Activated naive CD4-positive, alpha-beta T cell treated with anti-CD3 and anti-CD28 coated beads, Interleukin-2, amount 50 U/mL, for 24 hours (primary cell): ENCODE data around the gene CD300LB.
"Not testable (repeated sequence)": the region's sequence is repeated elsewhere in the genome, so short reads cannot be mapped to it uniquely, and the experiment has no call there.

Experiments used
- H3K27ac Mint-ChIP-seq: one replicate; pipeline ENCODE4 v1.8.0; 2021; ENCODE audit warnings: mild to moderate bottlenecking, mixed read lengths
- H3K27me3 Mint-ChIP-seq: one replicate; pipeline ENCODE4 v1.8.0; 2021; ENCODE audit warnings: mixed read lengths
- H3K36me3 Mint-ChIP-seq: one replicate; pipeline ENCODE4 v1.8.0; 2021; ENCODE audit warnings: mixed read lengths
- H3K4me1 Mint-ChIP-seq: one replicate; pipeline ENCODE4 v1.8.0; 2021; ENCODE audit warnings: mixed read lengths
- H3K4me3 Mint-ChIP-seq: one replicate; pipeline ENCODE4 v1.8.0; 2021; ENCODE audit warnings: mild to moderate bottlenecking, mixed read lengths
- H3K9me3 Mint-ChIP-seq: one replicate; pipeline ENCODE4 v1.8.0; 2021; ENCODE audit warnings: mixed read lengths

The CD300LB gene

DNA sequence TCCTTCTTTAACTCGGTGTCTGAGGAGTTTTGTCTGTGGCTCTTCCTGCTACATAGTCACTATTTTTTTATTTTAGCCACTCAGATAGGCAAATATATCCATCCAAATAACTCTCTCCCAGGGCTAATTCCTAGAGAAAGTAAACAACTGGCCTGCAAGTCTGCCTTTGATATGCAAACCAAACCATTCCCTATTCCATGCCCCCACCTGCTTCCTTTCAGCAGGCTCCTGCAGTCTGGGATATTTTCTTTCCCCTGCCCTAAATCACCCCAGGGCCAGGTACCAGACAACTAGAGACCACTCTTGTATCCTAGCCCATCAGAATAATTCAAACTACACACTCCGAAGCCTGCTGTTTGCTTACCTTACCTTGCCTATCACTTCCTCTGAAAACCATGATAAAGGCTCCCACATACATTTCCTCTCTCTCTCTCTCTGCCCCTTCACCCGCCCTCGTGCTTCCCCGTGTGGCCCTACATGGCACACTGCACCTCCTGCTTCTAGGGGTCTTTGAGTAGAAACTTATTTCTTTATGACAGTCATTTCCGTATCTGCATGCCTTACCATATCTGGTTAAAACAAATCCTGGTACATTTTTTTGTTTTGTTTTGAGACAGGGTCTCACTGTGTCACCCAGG, 27.7 kb upstream of the CD300LB start:
- no peaks in the 10 kb centered on the region for H3K9me3 Mint-ChIP-seq
- no peaks in the 10 kb centered on the region for H3K27me3 Mint-ChIP-seq
- H3K27ac Mint-ChIP-seq, result no peak overlapping the region
- H3K4me3 Mint-ChIP-seq, result no peak overlapping the region
- no peaks in the 10 kb centered on the region for H3K36me3 Mint-ChIP-seq
- H3K4me1 Mint-ChIP-seq, result peaks cover 9% of the 10 kb centered on the region

DNA sequence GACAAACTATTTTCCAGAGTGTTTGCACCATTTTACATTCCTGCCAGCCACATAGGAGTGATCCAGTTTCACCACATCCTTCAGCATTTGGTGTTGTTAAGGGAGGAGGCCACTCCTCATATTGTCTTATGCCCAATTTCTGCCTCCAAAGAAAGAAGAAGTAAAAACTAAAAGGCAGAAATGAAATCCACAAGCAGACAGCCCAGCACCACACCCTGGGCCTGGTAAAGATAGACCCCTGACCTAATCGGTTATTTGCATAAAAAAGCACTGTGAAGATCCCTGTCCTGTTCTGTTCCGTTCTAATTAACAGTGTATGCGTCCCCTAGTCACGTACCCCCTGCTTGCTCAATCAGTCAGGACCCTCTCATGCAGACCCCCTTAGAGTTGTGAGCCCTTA, 27.1 kb upstream of the CD300LB start:
- H3K27ac Mint-ChIP-seq, H3K36me3 Mint-ChIP-seq, H3K4me3 Mint-ChIP-seq, H3K9me3 Mint-ChIP-seq, H3K27me3 Mint-ChIP-seq, H3K4me1 Mint-ChIP-seq: not testable (repeated sequence)

DNA sequence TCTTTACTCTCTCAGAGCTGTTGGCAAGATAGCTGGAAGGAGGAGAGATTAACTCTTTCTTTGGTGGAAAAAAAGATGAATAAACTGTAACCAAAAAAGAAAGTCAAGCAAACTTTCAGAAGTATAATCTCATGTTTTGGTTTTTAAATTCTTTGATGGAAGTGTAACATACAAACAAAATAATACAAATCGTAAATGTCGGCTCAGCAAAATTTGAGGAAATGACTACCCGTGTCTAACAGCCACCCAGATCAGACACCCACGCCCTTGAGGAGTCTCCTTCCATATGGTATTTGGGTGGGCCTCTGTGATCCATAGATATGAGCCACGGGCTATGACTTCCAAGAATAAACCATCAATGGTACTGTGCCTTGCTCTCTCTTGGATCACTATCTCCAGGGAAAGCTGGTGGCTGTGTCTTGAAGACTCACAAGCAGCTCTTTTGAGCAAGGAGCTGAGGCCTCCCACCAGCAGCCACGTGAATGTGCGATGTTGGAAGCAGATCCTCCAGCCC, 24.2 kb upstream of the CD300LB start:
- Mint-ChIP-seq H3K27ac (no peak overlapping the region), H3K27me3 (no peaks in the 10 kb centered on the region), H3K4me3 (no peak overlapping the region)

DNA sequence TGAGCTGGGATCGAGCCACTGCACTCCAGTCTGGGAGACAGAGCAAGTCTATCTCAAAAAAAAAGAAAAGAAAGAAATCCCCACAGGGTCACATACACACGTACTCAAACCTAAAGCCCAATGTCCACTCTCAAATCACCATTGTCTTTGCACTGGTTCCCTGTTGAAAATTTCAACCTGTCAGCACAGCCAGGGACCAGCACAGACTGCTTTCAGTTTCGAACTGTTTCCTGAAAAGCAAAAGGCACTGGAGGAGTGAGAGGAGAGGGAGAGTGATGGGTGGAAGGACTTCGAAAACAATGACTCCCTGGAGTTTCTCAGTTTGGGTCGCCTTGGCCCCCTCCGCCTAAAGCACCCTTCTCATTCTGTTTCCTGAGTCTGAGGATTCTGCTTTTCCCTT, 23.6 kb upstream of the CD300LB start:
- H3K27me3 Mint-ChIP-seq, result no peaks in the 10 kb centered on the region
- no peak overlapping the region for H3K27ac Mint-ChIP-seq
- H3K9me3 Mint-ChIP-seq, result no peaks in the 10 kb centered on the region
- H3K4me3 Mint-ChIP-seq, result no peak overlapping the region
- H3K4me1 Mint-ChIP-seq, result peaks cover 9% of the 10 kb centered on the region
- no peaks in the 10 kb centered on the region for H3K36me3 Mint-ChIP-seq

More for the DNA sequence above, 24.2 kb upstream of the CD300LB start:
- Mint-ChIP-seq H3K4me1 (peaks cover 9% of the 10 kb centered on the region), H3K9me3 (no peaks in the 10 kb centered on the region), H3K36me3 (no peaks in the 10 kb centered on the region)

DNA sequence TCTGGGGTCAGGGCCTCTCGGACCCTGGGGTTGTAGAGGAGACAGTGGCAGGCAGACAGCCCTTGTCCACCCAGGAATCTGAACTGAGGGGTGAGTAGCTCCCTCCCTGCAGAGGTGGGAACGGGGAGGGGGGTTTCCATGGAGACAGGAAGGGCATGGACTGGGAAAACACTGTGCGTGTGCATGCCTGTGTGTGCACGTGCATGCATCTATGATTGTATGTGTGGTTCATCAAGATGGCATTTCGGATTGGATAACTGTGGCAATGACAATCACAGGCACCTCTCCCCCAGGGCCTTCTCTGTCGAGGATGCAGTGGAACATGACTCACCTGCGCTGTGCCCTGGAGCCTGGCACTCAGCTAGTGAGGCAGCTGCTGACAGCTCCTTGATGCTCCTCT, 20.8 kb upstream of the CD300LB start:
- H3K27me3 Mint-ChIP-seq, result no peaks in the 10 kb centered on the region
- H3K36me3 Mint-ChIP-seq, result no peaks in the 10 kb centered on the region
- no peaks in the 10 kb centered on the region for H3K9me3 Mint-ChIP-seq
- H3K27ac Mint-ChIP-seq, result no peak overlapping the region
- no peak overlapping the region for H3K4me3 Mint-ChIP-seq
- H3K4me1 Mint-ChIP-seq, result no peaks in the 10 kb centered on the region

- H3K36me3 Mint-ChIP-seq, result no peaks in the 10 kb centered on the region
- no peak overlapping the region for H3K27ac Mint-ChIP-seq
- H3K27me3 Mint-ChIP-seq, result no peaks in the 10 kb centered on the region
- H3K9me3 Mint-ChIP-seq, result no peaks in the 10 kb centered on the region
- H3K4me1 Mint-ChIP-seq, result no peaks in the 10 kb centered on the region
- H3K4me3 Mint-ChIP-seq, result no peak overlapping the region
Measured at GRCh38 chr17:74550602-74551001, 19.3 kb upstream of the CD300LB start.

DNA sequence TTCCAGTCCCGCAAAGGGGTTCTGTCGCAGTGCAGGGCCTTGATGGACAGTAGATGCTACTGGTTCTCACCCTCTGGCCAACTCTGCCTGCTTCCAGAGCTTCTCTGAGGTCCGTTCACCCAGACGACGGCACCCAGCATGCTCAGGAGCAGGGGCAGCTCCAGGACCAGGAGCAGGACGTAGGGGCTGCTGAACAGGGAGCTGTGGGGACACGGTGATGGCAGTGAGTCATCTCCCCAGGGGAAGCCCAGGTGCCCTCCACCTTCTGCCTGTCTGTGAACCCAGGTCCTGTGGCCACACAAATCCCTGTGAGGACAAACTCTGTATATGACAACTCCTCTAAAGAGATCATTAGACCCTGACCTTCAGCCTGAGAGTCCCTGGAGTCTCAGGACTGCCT, 18.1 kb upstream of the CD300LB start:
- no peak overlapping the region for H3K4me3 Mint-ChIP-seq
- H3K9me3 Mint-ChIP-seq, result no peaks in the 10 kb centered on the region
- H3K27me3 Mint-ChIP-seq, result no peaks in the 10 kb centered on the region
- H3K4me1 Mint-ChIP-seq, result no peaks in the 10 kb centered on the region
- H3K36me3 Mint-ChIP-seq, result no peaks in the 10 kb centered on the region
- H3K27ac Mint-ChIP-seq, result no peak overlapping the region

DNA sequence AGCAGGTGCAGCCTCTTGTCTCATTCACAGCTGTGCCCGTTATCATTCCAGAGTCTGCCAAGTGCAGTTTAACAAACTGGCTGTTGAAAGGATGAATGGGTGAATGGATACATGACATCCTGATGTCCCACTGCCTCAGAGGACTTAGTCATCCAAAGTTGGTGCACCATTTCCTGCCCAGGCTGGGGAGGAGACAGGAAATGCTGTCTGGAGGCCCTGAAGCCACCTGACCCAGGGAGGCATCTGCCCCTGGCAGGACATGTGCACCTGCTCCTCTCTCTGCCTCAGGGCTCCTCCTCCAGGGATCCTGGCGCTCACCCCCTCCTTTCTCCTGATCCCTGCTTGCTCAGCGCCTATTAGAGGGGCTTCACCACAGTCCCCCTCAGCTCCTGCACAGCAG, 16.5 kb upstream of the CD300LB start:
- Mint-ChIP-seq H3K27ac (no peak overlapping the region), H3K36me3 (no peaks in the 10 kb centered on the region), H3K9me3 (no peaks in the 10 kb centered on the region), H3K4me3 (no peak overlapping the region), H3K27me3 (no peaks in the 10 kb centered on the region), H3K4me1 (no peaks in the 10 kb centered on the region)

DNA sequence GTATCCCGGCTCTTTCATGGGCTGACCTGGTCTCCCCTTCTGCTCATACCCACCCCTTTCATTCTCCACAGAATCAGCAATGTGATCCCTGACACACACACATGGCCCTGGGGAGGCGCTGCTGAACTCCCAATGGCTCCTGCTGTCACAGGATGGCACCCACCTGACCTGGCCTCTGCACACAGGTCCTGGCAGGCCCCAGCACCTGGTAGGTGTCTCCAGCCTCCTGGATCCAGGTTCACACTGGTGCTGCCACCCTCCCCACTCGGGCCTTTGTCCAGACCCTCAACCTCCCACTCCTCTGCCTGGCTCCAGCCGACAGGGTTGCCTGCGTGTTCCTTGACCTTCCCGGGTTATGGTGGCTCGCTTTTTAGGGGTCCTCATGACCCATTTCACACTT, 16.0 kb upstream of the CD300LB start:
- no peaks in the 10 kb centered on the region for H3K9me3 Mint-ChIP-seq
- H3K4me1 Mint-ChIP-seq, result no peaks in the 10 kb centered on the region
- H3K36me3 Mint-ChIP-seq, result no peaks in the 10 kb centered on the region
- H3K4me3 Mint-ChIP-seq, result no peak overlapping the region
- no peaks in the 10 kb centered on the region for H3K27me3 Mint-ChIP-seq
- H3K27ac Mint-ChIP-seq, result no peak overlapping the region

GRCh38 chr17:74546586-74546985, 15.3 kb upstream of the CD300LB start:
- no peak overlapping the region for H3K4me3 Mint-ChIP-seq
- H3K9me3 Mint-ChIP-seq, result no peaks in the 10 kb centered on the region
- H3K36me3 Mint-ChIP-seq, result no peaks in the 10 kb centered on the region
- no peaks in the 10 kb centered on the region for H3K4me1 Mint-ChIP-seq
- no peak overlapping the region for H3K27ac Mint-ChIP-seq
- H3K27me3 Mint-ChIP-seq, result no peaks in the 10 kb centered on the region

- H3K9me3 Mint-ChIP-seq, result no peaks in the 10 kb centered on the region
- H3K27me3 Mint-ChIP-seq, result no peaks in the 10 kb centered on the region
- no peak within 1 kb of the TSS for H3K4me3 Mint-ChIP-seq
- no peaks in the 10 kb centered on the region for H3K4me1 Mint-ChIP-seq
- H3K27ac Mint-ChIP-seq, result no peak within 1 kb of the TSS
- no peaks in the 10 kb centered on the region for H3K36me3 Mint-ChIP-seq
Measured at GRCh38 chr17:74545843-74546230, 14.6 kb upstream of the CD300LB start, which contains the start of gene CD300C. CD300C (minus strand) TSS chr17:74546115; CDS start chr17:74545782, 333 bp downstream.

DNA sequence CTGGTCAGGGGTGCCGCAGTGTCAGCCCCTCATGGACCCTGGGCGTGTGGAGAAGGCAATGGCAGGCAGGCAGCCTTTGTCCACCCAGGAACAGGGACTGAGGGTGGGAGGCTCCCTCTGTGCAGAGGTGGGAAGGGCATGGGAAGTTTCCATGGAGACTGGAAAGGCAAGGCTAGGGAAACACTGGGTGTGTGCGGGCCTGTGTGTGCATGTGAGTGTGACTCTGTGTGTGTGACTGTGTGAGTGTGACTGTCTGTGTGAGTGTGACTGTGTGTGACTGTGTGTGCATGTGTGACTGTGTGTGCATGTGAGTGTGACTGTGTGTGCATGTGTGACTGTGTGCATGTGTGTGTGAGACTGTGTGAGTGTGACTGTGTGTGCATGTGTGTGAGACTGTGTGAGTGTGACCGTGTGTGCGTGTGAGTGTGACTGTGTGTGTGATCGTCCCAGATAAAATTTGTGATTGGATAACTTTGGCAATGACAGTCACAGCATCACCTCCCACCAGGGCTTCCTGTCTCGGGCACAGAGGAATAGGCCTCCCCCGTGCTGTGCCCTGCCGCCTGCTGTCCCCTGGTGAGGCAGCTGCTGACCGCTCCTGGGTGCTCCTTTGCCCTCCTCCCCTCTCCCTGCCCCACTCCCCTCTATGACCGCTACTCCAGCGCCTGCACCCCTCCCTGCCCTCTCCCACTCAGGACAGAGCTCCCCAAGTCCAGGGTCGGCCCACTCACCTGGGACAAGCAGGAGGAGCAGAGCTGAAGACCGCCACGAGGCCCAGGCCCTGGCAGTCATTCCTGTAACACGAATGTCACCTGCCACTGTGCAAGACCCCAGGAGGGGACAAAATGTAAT, 13.9 kb upstream of the CD300LB start:
- Mint-ChIP-seq H3K27ac (no peak overlapping the region), H3K27me3 (peaks cover under 1% of the 10 kb centered on the region), H3K9me3 (no peaks in the 10 kb centered on the region), H3K36me3 (no peaks in the 10 kb centered on the region), H3K4me1 (no peaks in the 10 kb centered on the region), H3K4me3 (no peak overlapping the region)

GRCh38 chr17:74543891-74544760, 12.9 kb upstream of the CD300LB start:
- H3K4me3 Mint-ChIP-seq, result no peak overlapping the region
- no peaks in the 10 kb centered on the region for H3K36me3 Mint-ChIP-seq
- H3K27ac Mint-ChIP-seq, result no peak overlapping the region
- H3K27me3 Mint-ChIP-seq, result peaks cover 3% of the 10 kb centered on the region
- H3K4me1 Mint-ChIP-seq, result no peaks in the 10 kb centered on the region
- no peaks in the 10 kb centered on the region for H3K9me3 Mint-ChIP-seq

- H3K36me3 Mint-ChIP-seq, result no peaks in the 10 kb centered on the region
- H3K4me1 Mint-ChIP-seq, result no peaks in the 10 kb centered on the region
- H3K27me3 Mint-ChIP-seq, result peaks cover 3% of the 10 kb centered on the region
- no peaks in the 10 kb centered on the region for H3K9me3 Mint-ChIP-seq
- H3K27ac Mint-ChIP-seq, result no peak overlapping the region
- no peak overlapping the region for H3K4me3 Mint-ChIP-seq
Measured at GRCh38 chr17:74543406-74543805, 12.1 kb upstream of the CD300LB start.

- H3K4me1 Mint-ChIP-seq, result no peaks in the 10 kb centered on the region
- no peak overlapping the region for H3K4me3 Mint-ChIP-seq
- H3K27ac Mint-ChIP-seq, result no peak overlapping the region
- peaks cover 3% of the 10 kb centered on the region for H3K27me3 Mint-ChIP-seq
- no peaks in the 10 kb centered on the region for H3K9me3 Mint-ChIP-seq
- H3K36me3 Mint-ChIP-seq, result no peaks in the 10 kb centered on the region
Measured at GRCh38 chr17:74542727-74543383, 11.6 kb upstream of the CD300LB start.
